B cell (primary cell): ENCODE results near the gene LAMC3.

Experiments used
- EZH2 ChIP-seq: IDR thresholded peaks from 2 replicates; pipeline ENCODE4 v1.6.1; 2012; ENCODE audit warnings: borderline replicate concordance, low read depth, mild to moderate bottlenecking, moderate library complexity, low read length; ENCODE audit not compliant: insufficient read depth, poor library complexity, severe bottlenecking
- TF ChIP-seq, protein P1 (sequence below): fragments of 200-600 bp; IDR thresholded peaks from one replicate; pipeline ENCODE4 v1.8.0; 2022; ENCODE audit warnings: antibody characterized with exemption, mild to moderate bottlenecking

DNA sequence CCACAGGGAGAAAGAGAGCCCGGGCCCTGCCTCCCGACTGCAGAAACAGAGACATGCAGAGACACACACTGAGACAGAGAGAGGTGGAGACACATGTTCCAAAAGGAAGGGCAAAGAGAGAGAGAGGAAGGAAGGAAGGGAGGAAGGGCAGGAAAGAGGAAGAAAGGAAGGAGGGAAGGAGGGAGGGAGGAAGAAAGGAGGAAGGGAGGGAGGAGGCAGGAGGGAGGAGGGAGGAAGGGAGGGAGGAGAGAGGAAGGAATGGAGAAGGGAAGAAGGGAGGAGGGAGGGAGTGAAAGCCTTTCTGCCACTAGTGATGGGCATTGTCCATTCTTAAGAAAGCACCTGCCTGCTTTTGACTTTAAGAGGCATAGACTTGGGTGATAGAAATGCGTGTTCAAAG is 38.1 kb upstream of the LAMC3 start:
- TF ChIP-seq EZH2: no peak
- TF ChIP-seq, protein P1, sequence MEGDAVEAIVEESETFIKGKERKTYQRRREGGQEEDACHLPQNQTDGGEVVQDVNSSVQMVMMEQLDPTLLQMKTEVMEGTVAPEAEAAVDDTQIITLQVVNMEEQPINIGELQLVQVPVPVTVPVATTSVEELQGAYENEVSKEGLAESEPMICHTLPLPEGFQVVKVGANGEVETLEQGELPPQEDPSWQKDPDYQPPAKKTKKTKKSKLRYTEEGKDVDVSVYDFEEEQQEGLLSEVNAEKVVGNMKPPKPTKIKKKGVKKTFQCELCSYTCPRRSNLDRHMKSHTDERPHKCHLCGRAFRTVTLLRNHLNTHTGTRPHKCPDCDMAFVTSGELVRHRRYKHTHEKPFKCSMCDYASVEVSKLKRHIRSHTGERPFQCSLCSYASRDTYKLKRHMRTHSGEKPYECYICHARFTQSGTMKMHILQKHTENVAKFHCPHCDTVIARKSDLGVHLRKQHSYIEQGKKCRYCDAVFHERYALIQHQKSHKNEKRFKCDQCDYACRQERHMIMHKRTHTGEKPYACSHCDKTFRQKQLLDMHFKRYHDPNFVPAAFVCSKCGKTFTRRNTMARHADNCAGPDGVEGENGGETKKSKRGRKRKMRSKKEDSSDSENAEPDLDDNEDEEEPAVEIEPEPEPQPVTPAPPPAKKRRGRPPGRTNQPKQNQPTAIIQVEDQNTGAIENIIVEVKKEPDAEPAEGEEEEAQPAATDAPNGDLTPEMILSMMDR: no peak
